ENCODE results near the gene TM7SF3. TPM values are rescaled to one million over a fixed set of nuclear protein-coding genes. Genes with fewer than 3 reads are reported as not detected.

TM7SF3 gene
- total RNA-seq, 1 donor from 2014 or later: 80.0 TPM

- Histone ChIP-seq H3K36me3 (no peaks in the 10 kb centered on the region), H3K4me2 (no peak overlapping the region), H3K4me3 (no peak overlapping the region), H3K9me3 (ENCODE audit: low read depth) (no peaks in the 10 kb centered on the region), H3K27me3 (no peaks in the 10 kb centered on the region), H2AFZ (replicated peaks) (no peak overlapping the region), H3K4me1 (no peaks in the 10 kb centered on the region), H3F3A (ENCODE audit: low read depth) (no peaks in the 10 kb centered on the region), H4K20me1 (ENCODE audit: low read depth) (no peaks in the 10 kb centered on the region), H3K9ac (no peak overlapping the region), H3K79me2 (ENCODE audit: low read depth) (no peaks in the 10 kb centered on the region), H3K27ac (no peak overlapping the region)
- Mint-ChIP-seq H3K9me3 (no peaks in the 10 kb centered on the region), H3K4me1 (no peaks in the 10 kb centered on the region), H3K4me3 (no peak overlapping the region), H3K27ac (no peak overlapping the region), H3K27me3 (ENCODE audit: insufficient read depth, low read depth) (no peaks in the 10 kb centered on the region), H3K36me3 (peaks cover 25% of the 10 kb centered on the region)
- TF ChIP-seq EZH2 (IDR thresholded peaks at IDR 0.05) (no peak), EZH2phosphoT487 (IDR thresholded peaks at IDR 0.05) (no peak), CTCF (IDR thresholded peaks at IDR 0.05) (no peak)
- no peak for DNase-seq (ENCODE audit: low spot score)
Observed at GRCh38 chr12:26971963-26972362, 42.2 kb downstream of the TM7SF3 start.

GRCh38 chr12:26970136-26970535 is 44.0 kb downstream of the TM7SF3 start:
- no peaks in the 10 kb centered on the region for H3K4me1 ChIP-seq
- no peaks in the 10 kb centered on the region for H3K27me3 Mint-ChIP-seq (ENCODE audit: insufficient read depth, low read depth)
- H3K36me3 ChIP-seq: peaks cover 4% of the 10 kb centered on the region
- no peak overlapping the region for H3K9ac ChIP-seq
- no peaks in the 10 kb centered on the region for H3K4me1 Mint-ChIP-seq
- no peaks in the 10 kb centered on the region for H3K27me3 ChIP-seq
- H3K9me3 Mint-ChIP-seq: no peaks in the 10 kb centered on the region
- H3K27ac ChIP-seq: no peak overlapping the region
- no peak overlapping the region for H2AFZ ChIP-seq (replicated peaks)
- H3K4me3 ChIP-seq: no peak overlapping the region
- H3F3A ChIP-seq (ENCODE audit: low read depth): no peaks in the 10 kb centered on the region
- no peak overlapping the region for H3K4me2 ChIP-seq
- no peaks in the 10 kb centered on the region for H4K20me1 ChIP-seq (ENCODE audit: low read depth)
- H3K4me3 Mint-ChIP-seq: no peak overlapping the region
- H3K36me3 Mint-ChIP-seq: peaks cover 22% of the 10 kb centered on the region
- H3K79me2 ChIP-seq (ENCODE audit: low read depth): no peaks in the 10 kb centered on the region
- H3K9me3 ChIP-seq (ENCODE audit: low read depth): no peaks in the 10 kb centered on the region
- H3K27ac Mint-ChIP-seq: no peak overlapping the region
- TF ChIP-seq EZH2 (IDR thresholded peaks at IDR 0.05) (no peak), EZH2phosphoT487 (IDR thresholded peaks at IDR 0.05) (no peak), CTCF (IDR thresholded peaks at IDR 0.05) (no peak)
- DNase-seq (ENCODE audit: low spot score): no peak

GRCh38 chr12:26966842-26967241 is 47.3 kb downstream of the TM7SF3 start:
- peaks cover 9% of the 10 kb centered on the region for H3K36me3 Mint-ChIP-seq
- Histone ChIP-seq H3K79me2 (ENCODE audit: low read depth) (no peaks in the 10 kb centered on the region), H3K36me3 (peaks cover 7% of the 10 kb centered on the region), H2AFZ (replicated peaks) (no peak overlapping the region), H3K27me3 (no peaks in the 10 kb centered on the region), H3K4me3 (no peak overlapping the region), H3K4me1 (no peaks in the 10 kb centered on the region), H4K20me1 (ENCODE audit: low read depth) (no peaks in the 10 kb centered on the region), H3K9me3 (ENCODE audit: low read depth) (no peaks in the 10 kb centered on the region), H3K27ac (no peak overlapping the region), H3K9ac (no peak overlapping the region), H3F3A (ENCODE audit: low read depth) (no peaks in the 10 kb centered on the region), H3K4me2 (no peak overlapping the region)
- DNase-seq (ENCODE audit: low spot score): no peak
- TF ChIP-seq EZH2phosphoT487 (IDR thresholded peaks at IDR 0.05) (no peak), EZH2 (IDR thresholded peaks at IDR 0.05) (no peak), CTCF (IDR thresholded peaks at IDR 0.05) (no peak)
- H3K27me3 Mint-ChIP-seq (ENCODE audit: insufficient read depth, low read depth): no peaks in the 10 kb centered on the region
- no peaks in the 10 kb centered on the region for H3K9me3 Mint-ChIP-seq
- no peaks in the 10 kb centered on the region for H3K4me1 Mint-ChIP-seq
- no peak overlapping the region for H3K27ac Mint-ChIP-seq
- no peak overlapping the region for H3K4me3 Mint-ChIP-seq
